WTC11 (cell line): ENCODE measurements around the gene ISLR. TPM values are rescaled to one million over a fixed set of nuclear protein-coding genes. Genes with fewer than 3 reads are reported as not detected.

Source experiments
- ATAC-seq: fragments of 200-7000 bp; cut with Tn5 transposase; 2 replicates; pipeline ENCODE4 v1.10.0; 2021; ENCODE audit warnings: mild to moderate bottlenecking, moderate library complexity
- CTCF ChIA-PET: fragments of 300-600 bp; sonication (Branson Sonifier 250); formaldehyde crosslinking; loops from one replicate; lab custom pipeline; 2021; ENCODE audit warnings: antibody characterized with exemption; lab: Charles Lee
- POLR2A ChIA-PET: fragments of 350-600 bp; sonication (Branson Sonifier 250); formaldehyde crosslinking; loops from one replicate; lab custom pipeline; 2021; ENCODE audit warnings: antibody characterized with exemption; lab: Charles Lee
- DNase-seq: peaks from one replicate; pipeline ENCODE4 v3.0.0; 2021; ENCODE audit warnings: low spot score
- H3K27ac Mint-ChIP-seq: 2 replicates; pipeline ENCODE4 v1.8.0; 2021; ENCODE audit warnings: mixed read lengths
- H3K27me3 Mint-ChIP-seq: 2 replicates; pipeline ENCODE4 v1.8.0; 2021; ENCODE audit warnings: low read depth, mild to moderate bottlenecking, moderate library complexity, mixed read lengths
- H3K36me3 Mint-ChIP-seq: 2 replicates; pipeline ENCODE4 v1.8.0; 2021; ENCODE audit warnings: mixed read lengths
- H3K4me1 Mint-ChIP-seq: 2 replicates; pipeline ENCODE4 v1.8.0; 2022; ENCODE audit warnings: mixed read lengths
- H3K4me3 Mint-ChIP-seq: 2 replicates; pipeline ENCODE4 v1.8.0; 2021; ENCODE audit warnings: mild to moderate bottlenecking, moderate library complexity, mixed read lengths
- H3K9me3 Mint-ChIP-seq: 2 replicates; pipeline ENCODE4 v1.8.0; 2021; ENCODE audit warnings: mixed read lengths
- AR ChIP-seq: fragments of 250-450 bp; sonication (Bioruptor Pico); IDR thresholded peaks from 2 replicates; pipeline ENCODE4 v1.9.0; 2021; ENCODE audit warnings: mild to moderate bottlenecking
- CBFB ChIP-seq: sonication (generic); formaldehyde crosslinking; IDR thresholded peaks from 2 replicates; pipeline ENCODE4 v1.8.1; 2022; ENCODE audit warnings: mild to moderate bottlenecking, low read depth, missing genetic modification reagents
- CDX4 ChIP-seq: fragments of 250-450 bp; sonication (Bioruptor Pico); IDR thresholded peaks from 2 replicates; pipeline ENCODE4 v1.9.0; 2021; ENCODE audit warnings: moderate library complexity, mild to moderate bottlenecking, inconsistent platforms, borderline replicate concordance
- FOXJ3 ChIP-seq: sonication (generic); formaldehyde crosslinking; IDR thresholded peaks from 2 replicates; pipeline ENCODE4 v1.9.0; 2021; ENCODE audit warnings: missing genetic modification reagents, mild to moderate bottlenecking, borderline replicate concordance
- MLX ChIP-seq: sonication (generic); formaldehyde crosslinking; IDR thresholded peaks from 2 replicates; pipeline ENCODE4 v1.8.1; 2023; ENCODE audit warnings: mild to moderate bottlenecking, missing genetic modification reagents, moderate library complexity
- MXD4 ChIP-seq: fragments of 250-450 bp; sonication (Bioruptor Pico); IDR thresholded peaks from 2 replicates; pipeline ENCODE4 v1.8.0; 2021; ENCODE audit warnings: mild to moderate bottlenecking, moderate library complexity, borderline replicate concordance
- NFATC4 ChIP-seq: fragments of 250-450 bp; sonication (Bioruptor Pico); IDR thresholded peaks from 2 replicates; pipeline ENCODE4 v1.9.0; 2021; ENCODE audit warnings: mild to moderate bottlenecking
- NR2C2 ChIP-seq: sonication (generic); formaldehyde crosslinking; IDR thresholded peaks from 2 replicates; pipeline ENCODE4 v1.8.0; 2022; ENCODE audit warnings: mild to moderate bottlenecking, missing genetic modification reagents
- RORB ChIP-seq: fragments of 250-450 bp; sonication (Bioruptor Pico); IDR thresholded peaks from 2 replicates; pipeline ENCODE4 v1.9.0; 2021; ENCODE audit warnings: mild to moderate bottlenecking
- SMAD3 ChIP-seq: sonication (generic); formaldehyde crosslinking; IDR thresholded peaks from 2 replicates; pipeline ENCODE4 v1.8.0; 2022; ENCODE audit warnings: missing genetic modification reagents, mild to moderate bottlenecking, borderline replicate concordance
- SMAD4 ChIP-seq: sonication (generic); formaldehyde crosslinking; IDR thresholded peaks from 2 replicates; pipeline ENCODE4 v1.8.0; 2022; ENCODE audit warnings: mild to moderate bottlenecking, missing genetic modification reagents
- USF1 ChIP-seq: sonication (generic); formaldehyde crosslinking; IDR thresholded peaks from 2 replicates; pipeline ENCODE4 v1.8.0; 2022; ENCODE audit warnings: mild to moderate bottlenecking, missing genetic modification reagents
- ZMAT4 ChIP-seq: fragments of 250-450 bp; sonication (Bioruptor Pico); IDR thresholded peaks from 2 replicates; pipeline ENCODE4 v1.9.0; 2021; ENCODE audit warnings: mild to moderate bottlenecking
- ZNF219 ChIP-seq: sonication (generic); formaldehyde crosslinking; IDR thresholded peaks from 2 replicates; pipeline ENCODE4 v1.8.0; 2023; ENCODE audit warnings: missing genetic modification reagents, mild to moderate bottlenecking, borderline replicate concordance
- ZNF281 ChIP-seq: sonication (generic); formaldehyde crosslinking; IDR thresholded peaks from 2 replicates; pipeline ENCODE4 v1.8.0; 2023; ENCODE audit warnings: mild to moderate bottlenecking, missing genetic modification reagents
- ZNF396 ChIP-seq: fragments of 250-450 bp; sonication (Bioruptor Pico); IDR thresholded peaks from 2 replicates; pipeline ENCODE4 v1.8.0; 2021; ENCODE audit warnings: mild to moderate bottlenecking, moderate library complexity, borderline replicate concordance
- ZNF423 ChIP-seq: fragments of 250-450 bp; sonication (Bioruptor Pico); IDR thresholded peaks from 2 replicates; pipeline ENCODE4 v2.1.2; 2022; ENCODE audit warnings: mild to moderate bottlenecking, moderate library complexity
- total RNA-seq: library from RNA; stranded (reverse); gene quantifications from 3 replicates; pipeline ENCODE4 v1.2.3, GENCODE V29; 2021

Gene ISLR
- total RNA-seq, 1 experiment from 2014 or later: 0.63 TPM

- ChIA-PET CTCF (interaction anchor here (1.1 to 3.8 kb wide), 10 partner anchors 10 to 150 kb away, joined by 3 to 21 read pairs (median 6); partner anchors contain the start of gene STRA6), POLR2A (interaction anchor here (1.4 kb wide), 1 partner anchor 149 kb away, joined by 3 read pairs; no protein-coding TSS in a partner anchor)
- DNase-seq: no peak
- Mint-ChIP-seq H3K9me3 (no peaks in the 10 kb centered on the region), H3K4me1 (peaks cover 46% of the 10 kb centered on the region), H3K36me3 (no peaks in the 10 kb centered on the region), H3K27me3 (peaks cover 3% of the 10 kb centered on the region; the same call in 1 of the 2 replicates), H3K4me3 (no peak overlapping the region), H3K27ac (no peak overlapping the region)
- TF ChIP-seq SMAD4 (CRISPR knock-in tag) (no peak), CBFB (CRISPR knock-in tag) (no peak), CDX4 (no peak), SMAD3 (CRISPR knock-in tag) (no peak), AR (no peak), NR2C2 (CRISPR knock-in tag) (no peak), FOXJ3 (CRISPR knock-in tag) (no peak), ZMAT4 (CRISPR knock-in tag) (no peak), ZNF281 (no peak), ZNF396 (no peak), MXD4 (CRISPR knock-in tag) (no peak), MLX (CRISPR knock-in tag) (no peak), ZNF219 (no peak), RORB (CRISPR knock-in tag) (no peak), ZNF423 (CRISPR knock-in tag) (no peak), USF1 (no peak), NFATC4 (CRISPR knock-in tag) (no peak)
- ATAC-seq: no peak
Observed at GRCh38 chr15:74171965-74172541, 1.5 kb upstream of the ISLR start.
